Hepatic stellate cell (primary cell): ENCODE data around the gene REG1B.

Source experiments
- DNase-seq: peaks from one replicate; pipeline ENCODE4 v3.0.0; 2011; ENCODE audit warnings: low spot score

The REG1B gene

GRCh38 chr2:79087785-79088364 is at the start of gene REG1B:
Gene REG1B, minus strand, starts transcription at chr2:79087993. Its CDS starts 381 bp downstream, at chr2:79087612.
- no peak for DNase-seq

GRCh38 chr2:79131687-79132086 is 43.9 kb upstream of the REG1B start:
- no peak for DNase-seq

GRCh38 chr2:79129804-79130203 is 42.0 kb upstream of the REG1B start:
- DNase-seq: no peak

- no peak for DNase-seq
Measured at GRCh38 chr2:79129260-79129659, 41.5 kb upstream of the REG1B start.

GRCh38 chr2:79128406-79128805 is 40.6 kb upstream of the REG1B start:
- DNase-seq: no peak

GRCh38 chr2:79125721-79125985 is 37.9 kb upstream of the REG1B start:
- DNase-seq: no peak

- DNase-seq: no peak
Measured at GRCh38 chr2:79124907-79125720, 37.3 kb upstream of the REG1B start.

GRCh38 chr2:79122676-79123075 is 34.9 kb upstream of the REG1B start:
- no peak for DNase-seq

GRCh38 chr2:79120194-79120713 is 32.5 kb upstream of the REG1B start, which contains the start of gene REG1A:
Gene REG1A, plus strand, starts transcription at chr2:79120488. Its CDS starts 374 bp downstream, at chr2:79120862.
- DNase-seq: no peak

- DNase-seq: no peak
Measured at GRCh38 chr2:79116997-79117928, 29.5 kb upstream of the REG1B start.

- DNase-seq: no peak
Measured at GRCh38 chr2:79114797-79115494, 27.2 kb upstream of the REG1B start.

GRCh38 chr2:79112269-79112668 is 24.5 kb upstream of the REG1B start:
- DNase-seq: no peak

GRCh38 chr2:79105259-79105658 is 17.5 kb upstream of the REG1B start:
- DNase-seq: no peak

GRCh38 chr2:79103214-79103613 is 15.4 kb upstream of the REG1B start:
- DNase-seq: no peak

GRCh38 chr2:79101024-79101423 is 13.2 kb upstream of the REG1B start:
- no peak for DNase-seq

- no peak for DNase-seq
Measured at GRCh38 chr2:79100285-79100684, 12.5 kb upstream of the REG1B start.

- DNase-seq: no peak
Measured at GRCh38 chr2:79099140-79099686, 11.4 kb upstream of the REG1B start.

- no peak for DNase-seq
Measured at GRCh38 chr2:79097843-79098242, 10.1 kb upstream of the REG1B start.

GRCh38 chr2:79090693-79091092 is 2.9 kb upstream of the REG1B start:
- no peak for DNase-seq

GRCh38 chr2:79086255-79086654 is 1.5 kb downstream of the REG1B start:
- no peak for DNase-seq

- DNase-seq: no peak
Measured at GRCh38 chr2:79085382-79085781, 2.4 kb downstream of the REG1B start.
